Hypothalamus (tissue), 51 donors: ENCODE results near the gene NAP1L4.

ENCODE experiments used
- DNase-seq, 51 donors: peaks; one replicate each; lab custom pipeline; 2025; lab: John Stamatoyannopoulos, UW

NAP1L4 gene

DNA sequence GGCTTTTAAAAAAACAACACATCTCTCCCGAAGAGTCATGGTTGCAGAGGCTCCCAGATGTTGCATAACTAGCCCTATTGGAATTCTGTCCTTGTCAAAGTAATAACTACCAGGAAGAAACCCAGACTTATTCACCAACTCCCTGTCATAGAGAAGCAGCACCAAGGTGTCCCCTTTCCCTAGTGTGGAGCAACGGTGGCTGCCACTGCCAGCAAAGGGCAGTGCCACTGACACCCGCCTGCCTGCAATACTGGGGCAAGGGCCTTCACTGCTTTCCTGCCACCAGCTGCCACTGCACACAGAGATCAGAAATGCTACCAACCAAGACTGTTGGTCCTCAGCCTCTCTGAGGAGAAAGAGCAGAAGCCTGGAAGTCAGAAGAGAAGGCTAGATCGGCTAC lies 27.3 kb downstream of the NAP1L4 start:
- no peak for DNase-seq

DNA sequence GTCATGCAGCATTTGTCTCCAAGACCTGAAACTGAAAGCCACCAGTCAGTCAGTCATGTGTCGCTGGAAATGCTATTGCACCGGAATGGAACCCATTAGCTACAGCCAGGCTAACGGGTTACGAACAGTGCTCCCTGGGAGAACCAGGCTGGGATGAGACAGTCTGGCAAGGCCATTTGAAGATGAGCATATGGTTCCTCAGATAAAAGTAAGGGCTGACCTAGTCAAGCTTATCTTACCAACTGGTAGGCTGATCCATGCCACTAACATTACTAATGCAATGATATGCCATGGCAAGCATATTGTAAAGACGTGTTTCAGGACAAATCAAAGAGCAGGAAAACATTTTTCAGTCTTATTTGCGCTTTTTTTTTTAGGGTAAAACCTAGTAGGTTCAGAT lies 28.4 kb downstream of the NAP1L4 start:
- DNase-seq = no peak

DNA sequence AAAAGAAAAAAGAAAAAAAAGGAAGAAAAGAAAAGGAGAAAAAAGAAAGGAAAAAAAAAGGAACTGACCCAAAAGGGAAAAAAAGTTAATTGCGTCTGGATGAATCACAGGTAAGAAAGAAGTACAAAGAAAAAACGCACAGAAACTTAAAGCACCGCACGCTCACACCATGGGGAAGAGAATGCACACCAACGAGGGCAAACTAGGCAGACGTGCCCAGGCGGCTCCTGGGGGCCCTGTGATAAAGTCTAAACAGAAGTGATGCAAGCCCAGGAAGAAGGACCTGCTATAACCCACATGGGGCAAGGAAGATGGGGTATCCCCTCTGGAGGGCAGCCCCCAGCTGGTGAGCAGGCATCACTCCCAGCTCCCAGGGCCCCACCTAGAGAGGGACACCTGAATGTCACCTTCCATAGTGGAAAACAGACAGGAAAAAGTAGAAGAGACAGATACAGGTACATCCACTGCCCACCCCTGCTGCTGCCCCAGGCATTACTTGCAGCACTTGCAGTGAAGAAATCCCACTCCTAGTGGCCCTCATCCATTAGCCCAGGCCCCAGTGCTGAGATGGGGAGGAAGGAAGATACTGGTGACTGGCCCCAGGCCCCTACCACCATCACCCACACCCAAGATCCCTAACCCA lies 28.9 kb downstream of the NAP1L4 start:
- no peak for DNase-seq

DNA sequence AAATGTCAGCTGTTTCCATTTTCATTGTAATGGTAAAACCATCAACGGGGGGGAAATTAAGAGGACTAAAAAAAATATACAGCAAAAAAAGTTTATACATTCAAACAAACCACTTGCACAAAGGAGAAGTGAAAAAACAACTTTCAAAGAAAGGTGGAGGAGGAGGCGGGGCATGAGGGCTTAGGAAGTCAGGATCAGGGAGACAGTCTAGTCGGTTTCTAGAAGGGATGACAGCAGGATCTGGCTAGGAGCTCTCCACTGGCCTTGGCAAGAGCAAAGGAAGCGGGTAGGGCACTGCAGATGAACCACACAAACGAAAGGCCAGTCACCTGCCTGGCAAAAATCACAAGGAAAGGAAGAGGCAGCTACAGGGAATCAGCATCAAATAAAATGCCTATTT lies 31.0 kb downstream of the NAP1L4 start:
- DNase-seq = no peak

DNA sequence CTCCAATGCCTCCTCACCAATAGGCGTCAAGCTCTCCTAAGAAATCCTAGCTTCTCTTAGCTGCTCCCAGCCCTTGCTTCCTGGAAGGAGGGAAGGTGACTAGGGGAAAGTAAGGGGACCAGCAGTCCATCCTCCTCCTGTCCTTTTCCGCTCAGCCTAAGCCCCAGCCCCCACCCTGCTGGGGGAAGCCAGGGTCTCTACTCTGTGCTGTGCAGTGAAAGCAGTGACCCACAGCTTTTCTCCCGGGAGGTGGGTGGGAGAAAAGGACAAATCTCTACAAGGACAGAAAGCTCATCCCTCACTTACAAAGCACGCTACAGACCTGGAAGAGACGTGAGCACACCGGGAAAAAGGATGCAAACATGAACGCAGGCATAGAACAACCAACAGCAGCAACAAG lies 32.0 kb downstream of the NAP1L4 start:
- DNase-seq = peak in 1 of 51 donors; percentile 5

DNA sequence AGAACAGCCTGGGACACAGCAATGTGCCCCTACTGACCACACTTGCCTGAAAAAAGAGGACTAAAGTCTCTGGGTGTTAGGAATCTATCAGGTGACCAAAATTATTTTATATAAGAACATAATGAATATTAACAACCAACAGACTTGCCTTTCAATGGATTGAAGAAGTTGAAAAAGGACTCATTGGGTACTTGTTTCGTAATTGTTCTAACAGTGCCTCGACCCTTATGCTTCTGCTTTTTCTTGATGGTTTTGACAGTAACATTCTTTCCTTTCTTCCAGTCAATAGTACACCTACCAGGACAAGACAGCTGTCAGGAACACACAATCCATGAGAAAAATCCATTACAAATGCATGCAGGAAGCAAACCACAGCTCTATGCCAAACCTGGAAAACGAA lies 33.9 kb downstream of the NAP1L4 start:
- no peak for DNase-seq

DNA sequence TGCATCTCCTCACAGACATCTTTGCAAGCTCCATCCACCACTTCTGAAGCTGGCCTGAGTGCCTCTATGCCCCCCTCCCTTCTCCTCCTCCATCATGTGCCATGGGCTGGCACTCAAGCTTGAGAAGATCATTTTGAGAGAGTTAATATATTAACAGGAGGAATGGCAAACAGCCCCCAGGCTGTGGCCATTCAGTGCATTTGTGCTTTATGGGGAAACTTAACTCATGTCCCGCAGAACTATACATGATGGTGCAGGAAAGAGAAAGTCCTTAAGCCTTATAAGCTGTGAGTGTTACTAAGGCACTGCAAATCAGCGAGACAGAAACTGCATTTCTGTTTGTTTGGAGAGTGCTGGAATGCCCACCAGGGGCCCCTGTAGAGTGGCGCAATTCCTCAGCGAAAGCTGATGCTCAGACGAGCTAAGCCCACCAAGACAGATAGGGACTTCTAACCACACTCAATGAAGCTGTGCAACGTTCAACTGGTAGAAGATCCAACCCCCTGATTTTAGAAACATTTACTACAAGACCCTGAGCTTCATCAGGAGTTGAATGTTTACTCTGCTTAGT lies 36.1 kb downstream of the NAP1L4 start:
- DNase-seq = no peak

DNA sequence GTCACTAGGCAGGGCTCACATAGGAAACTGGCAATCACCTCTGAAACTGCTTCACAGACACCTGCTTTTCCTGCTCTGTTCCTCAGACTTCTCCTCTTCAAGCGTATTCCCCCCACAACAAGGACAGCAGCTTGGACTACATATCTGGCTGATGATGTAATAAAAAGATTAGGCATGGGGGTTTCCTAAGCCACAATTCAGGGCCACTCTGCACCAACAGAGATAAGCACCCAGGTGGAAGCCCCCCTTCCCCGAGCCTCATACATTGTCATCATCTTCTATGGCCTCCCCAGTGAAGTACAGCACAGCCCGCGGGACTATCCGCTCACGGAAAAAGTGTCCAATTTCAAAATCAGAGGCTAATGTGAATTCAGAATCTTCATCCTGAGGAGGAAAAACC lies 37.9 kb downstream of the NAP1L4 start:
- no peak for DNase-seq

DNA sequence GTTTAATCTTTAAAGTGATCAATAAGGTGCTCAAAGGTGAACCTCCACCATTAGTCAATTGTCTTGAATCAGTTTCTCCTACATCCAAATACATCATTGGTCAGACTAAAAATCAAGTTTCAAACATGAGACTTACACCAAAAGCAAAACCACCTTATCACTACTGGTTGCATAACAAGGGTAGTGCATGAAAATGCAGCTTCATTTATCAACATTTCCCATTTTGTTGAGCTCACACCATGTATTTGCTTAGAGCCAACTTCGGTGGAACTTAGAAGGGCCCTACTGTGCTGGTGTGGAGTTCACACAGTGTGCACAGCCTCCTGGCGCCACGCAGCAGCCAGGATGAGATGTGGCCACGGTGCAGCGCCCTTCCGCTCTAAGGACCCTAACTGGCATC lies 39.8 kb downstream of the NAP1L4 start:
- no peak for DNase-seq

DNA sequence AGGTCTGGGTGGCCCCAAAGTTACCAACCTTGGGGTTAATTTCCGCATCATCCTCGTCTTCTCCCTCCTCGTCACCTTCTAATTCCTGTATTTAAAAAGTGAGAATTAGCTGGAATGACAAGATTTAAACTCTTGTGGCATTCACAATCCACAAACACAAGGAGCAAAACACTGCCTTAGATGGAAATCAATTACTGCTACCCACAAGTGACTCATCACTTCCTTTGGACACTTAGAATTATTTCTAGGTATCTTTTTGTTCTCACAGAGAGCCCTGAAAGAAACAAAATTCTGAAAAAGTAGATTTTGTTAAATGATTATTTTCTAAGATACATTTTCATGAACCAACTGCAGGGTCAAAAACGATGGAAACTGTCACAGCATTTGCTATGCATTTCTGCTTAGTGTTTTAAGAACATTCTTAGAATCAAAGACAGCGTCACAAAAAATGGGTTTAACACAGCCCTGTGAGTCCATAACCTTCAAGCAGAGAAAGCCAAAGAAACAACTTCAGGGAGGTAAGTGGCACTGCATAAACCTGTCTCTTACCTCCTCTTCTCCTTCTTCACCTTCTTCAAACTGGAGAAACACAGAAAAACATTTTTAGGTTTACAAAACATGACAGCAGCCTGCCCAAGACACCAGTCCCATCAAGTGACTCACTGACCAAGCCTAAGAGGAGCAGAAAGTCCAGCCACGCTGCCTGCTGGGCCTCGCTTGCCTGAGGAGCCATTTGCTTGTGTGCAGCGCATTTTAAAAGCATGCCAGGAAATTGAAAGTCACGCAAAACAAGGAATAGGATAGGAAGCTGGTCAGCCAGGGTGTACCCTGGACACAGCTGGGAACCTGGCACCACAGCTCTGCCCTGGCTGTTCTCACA lies 40.7 kb downstream of the NAP1L4 start:
- no peak for DNase-seq

DNA sequence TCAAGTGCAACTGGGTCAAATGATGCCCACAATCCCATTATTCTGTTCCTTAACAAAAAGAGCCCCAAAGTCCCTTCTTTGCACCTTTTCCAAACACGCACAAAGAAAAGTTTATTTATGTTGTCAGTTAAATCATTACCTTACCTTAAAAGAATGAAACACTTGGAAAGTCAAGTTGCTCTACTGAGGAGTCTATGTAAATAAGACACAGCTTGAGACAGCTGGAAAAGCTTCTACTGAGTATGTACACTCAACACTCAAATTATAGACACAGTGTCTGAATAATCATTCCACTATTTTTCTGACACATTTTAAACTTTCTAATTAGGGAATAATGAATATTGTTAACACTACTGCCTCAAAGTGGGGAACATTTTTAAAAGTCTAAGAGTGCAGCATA lies 41.3 kb downstream of the NAP1L4 start:
- DNase-seq = no peak

DNA sequence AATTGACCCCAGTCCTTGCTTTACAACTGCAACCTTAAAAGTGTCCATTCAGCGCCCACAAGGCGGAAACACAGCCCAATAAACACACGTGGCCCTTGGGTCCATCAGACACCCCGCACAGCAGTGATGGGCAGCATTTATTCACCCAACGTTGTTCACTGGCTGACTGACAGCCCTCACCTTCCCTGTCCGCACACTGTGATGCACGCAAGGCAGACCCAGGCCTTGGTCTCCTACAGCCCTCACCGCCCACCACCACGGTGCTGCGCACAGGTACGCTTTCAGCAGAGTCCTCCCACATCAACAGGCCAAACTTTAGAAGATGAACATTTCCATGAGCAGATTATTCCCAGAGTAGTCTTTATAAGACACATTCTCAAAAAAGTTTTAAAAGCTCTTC lies 42.2 kb downstream of the NAP1L4 start:
- no peak for DNase-seq

DNA sequence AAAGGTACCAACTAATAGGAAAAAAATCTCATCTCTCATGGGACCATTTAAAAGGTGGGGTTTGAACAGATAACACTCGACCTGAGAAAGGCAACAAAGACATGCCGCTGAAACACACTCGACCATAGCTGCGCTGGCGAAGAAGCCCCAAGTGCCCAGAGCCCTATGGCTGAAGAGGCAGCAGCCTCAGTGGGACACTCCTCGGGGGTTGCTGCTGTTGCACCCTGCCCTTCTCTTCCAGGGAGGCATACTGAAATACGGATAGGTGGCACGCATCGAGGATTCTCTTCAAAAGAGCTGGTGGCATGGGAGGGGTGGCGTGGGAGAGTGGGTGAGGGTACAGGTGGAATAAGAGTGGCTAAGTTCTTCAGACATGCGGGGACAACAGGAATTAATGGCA lies 44.4 kb downstream of the NAP1L4 start:
- no peak for DNase-seq

DNA sequence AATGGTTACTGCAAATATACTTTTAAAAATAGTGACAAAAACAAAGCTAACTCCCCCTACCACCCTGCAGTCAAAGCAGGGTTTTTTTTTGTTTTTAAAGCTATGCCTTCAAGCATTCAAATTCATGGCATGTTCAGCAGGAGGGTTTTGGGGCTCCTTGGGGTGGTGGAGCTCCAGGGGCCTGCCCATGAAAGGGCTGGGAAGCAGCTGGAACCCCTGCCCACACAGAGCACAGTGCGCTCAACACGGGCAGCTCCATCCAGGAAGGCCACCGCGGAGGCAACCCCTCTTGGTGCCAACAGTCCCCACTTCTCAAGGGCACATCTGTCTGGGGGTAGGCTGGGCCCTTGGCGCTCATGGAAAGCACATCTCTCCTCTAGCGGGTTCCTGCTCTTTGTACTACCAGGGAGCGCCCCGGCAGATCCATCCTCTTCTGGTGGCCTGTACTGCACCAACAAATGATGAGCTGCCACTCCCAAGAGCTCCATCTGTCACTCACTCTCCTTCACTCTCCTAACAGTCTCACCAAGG lies 46.3 kb downstream of the NAP1L4 start:
- no peak for DNase-seq

DNA sequence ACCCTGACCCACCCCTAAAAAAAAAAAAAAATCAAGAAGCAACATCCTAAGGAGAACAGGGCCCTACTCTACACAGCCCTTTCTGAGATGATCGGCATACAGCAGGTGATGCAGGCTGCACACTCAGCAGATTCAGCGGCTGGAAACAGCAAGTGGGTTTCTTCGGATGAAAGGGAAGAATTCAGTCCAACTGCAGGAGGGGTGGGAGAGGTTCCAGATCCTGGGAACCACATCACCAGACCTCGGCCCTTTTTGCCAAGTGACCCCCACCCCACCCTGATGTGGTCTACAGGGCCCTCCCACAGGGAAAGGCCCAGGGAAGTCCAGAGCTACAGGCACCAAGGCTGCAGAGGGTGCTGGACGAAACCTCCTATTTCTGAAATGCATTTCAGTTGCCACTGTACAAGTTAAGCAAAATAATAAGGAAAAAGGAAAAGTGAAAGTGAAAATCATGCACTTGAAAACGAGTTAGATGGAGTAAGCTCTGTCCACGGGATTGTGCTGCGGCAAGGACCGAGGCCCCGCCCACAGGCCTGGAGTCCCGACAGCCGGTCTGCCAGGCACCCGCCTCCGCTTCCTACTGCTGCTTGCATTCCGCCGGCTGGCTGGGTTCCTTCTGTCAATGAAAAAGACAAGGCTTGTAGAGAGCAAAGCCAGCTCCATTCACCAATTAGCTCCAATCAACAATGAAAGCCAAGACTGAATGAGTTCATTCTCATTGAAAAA lies 46.9 kb downstream of the NAP1L4 start:
- peak in 47 of 51 donors; percentile 13 to 92 (median 76) for DNase-seq

DNA sequence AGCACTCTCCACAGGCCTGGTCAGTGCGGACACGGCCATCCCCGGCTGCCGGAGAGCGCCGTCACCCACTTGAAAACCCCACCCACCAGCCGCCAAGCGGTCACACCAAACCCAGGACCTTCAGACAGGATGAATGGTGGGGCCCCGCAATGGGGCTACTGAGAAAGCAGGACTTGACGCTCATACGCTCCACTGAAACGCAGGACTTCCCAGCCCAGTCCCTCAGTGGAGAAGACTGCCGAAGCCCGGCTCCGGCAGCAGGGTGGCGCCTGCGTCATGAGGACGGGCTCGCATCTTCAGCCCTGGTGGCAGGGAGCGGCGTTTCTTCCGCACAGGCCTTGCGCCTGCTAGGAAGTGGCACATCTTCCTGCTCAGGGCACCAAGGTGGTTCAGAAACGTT lies 47.6 kb downstream of the NAP1L4 start:
- DNase-seq = no peak

DNA sequence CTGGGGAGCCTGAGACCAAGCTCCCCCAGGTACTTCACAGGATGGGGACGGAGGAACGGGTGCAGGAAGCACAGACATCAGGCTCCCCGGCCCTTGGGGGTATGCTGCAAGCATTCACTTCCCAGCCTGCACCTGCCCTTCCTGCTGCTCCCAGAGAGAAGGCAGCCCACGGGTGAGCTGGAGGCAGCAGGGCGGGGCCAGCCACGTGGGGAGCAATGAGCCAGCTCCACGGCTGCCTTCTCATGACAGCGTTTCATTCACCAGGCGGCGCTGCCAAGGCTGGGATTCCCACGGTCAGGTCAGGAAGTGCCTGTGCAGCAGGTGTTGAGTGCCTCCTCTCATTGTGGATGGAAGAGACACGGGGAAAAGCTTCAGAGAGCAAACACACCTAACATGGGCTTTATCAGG lies 48.4 kb downstream of the NAP1L4 start:
- peak in 5 of 51 donors; percentile 22 to 58 (median 30) for DNase-seq

DNA sequence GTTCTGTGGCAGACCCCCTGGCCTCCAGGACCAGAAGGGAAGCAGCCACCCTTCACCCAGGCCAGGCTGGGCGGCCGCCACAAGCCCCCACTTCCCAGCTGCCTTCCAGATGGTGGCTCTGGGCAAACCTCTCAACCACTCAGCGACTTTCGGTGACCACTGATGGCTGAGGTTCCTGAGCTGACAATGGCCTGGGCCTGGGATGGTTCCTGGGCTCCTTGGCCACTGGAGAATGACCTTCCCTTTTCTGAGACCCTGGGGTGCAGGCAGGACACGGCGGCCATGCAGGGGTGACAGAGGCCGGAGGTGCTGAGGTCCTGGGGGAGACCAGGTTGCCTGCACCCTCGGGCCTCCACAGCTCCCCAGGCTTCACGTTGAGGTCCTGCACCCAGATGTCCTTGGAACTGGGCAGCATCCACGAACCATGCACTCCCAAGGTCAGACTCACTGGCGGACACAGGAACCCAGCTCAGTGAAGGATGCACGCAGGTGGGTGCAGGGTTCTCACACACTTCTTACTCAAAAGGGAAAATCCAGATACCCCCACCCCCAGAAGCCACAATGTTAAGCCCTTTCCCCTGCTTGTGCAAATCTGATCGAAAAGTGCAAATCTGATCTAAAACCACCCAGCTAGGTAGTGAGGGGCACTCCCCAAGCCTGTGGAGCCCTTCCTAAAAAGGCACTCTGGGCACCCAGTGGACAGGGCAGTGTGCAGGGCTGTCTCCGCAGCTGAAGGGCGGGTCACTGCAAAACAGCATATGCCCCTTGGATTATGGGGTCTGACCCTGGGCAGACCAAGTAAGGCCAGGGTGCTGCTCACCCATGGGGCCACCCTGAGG lies 49.0 kb downstream of the NAP1L4 start:
- DNase-seq = no peak

DNA sequence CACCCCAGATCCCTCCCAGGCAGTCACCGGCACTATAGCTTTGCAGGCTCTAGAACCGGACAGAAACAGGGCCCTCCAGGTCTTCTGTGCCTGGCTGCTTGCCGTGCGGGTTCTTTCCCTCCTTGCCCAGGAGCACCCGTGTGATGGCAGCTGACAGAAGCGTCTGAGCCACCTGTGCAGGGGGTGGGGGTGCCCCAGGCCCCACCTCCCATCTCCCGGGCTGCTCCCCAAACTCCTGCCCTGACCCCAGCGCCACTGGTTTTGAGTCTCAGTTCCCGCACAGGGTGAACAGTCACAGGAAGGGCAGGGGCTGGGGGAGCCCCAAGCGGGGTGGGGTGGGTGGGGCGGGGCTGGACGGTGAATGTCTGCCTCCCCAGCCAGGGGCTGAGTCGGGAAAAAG lies 49.7 kb downstream of the NAP1L4 start:
- no peak for DNase-seq
